Uterus (tissue), 2 donors: ENCODE measurements around the gene SPTBN4.

Source experiments
- POLR2A ChIP-seq, 2 donors: fragments of 450-650 bp; IDR thresholded peaks; one replicate each; pipeline ENCODE4 v1.6.1; 2016; ENCODE audit warnings: antibody characterized with exemption in 2 of 2, mild to moderate bottlenecking in 1 of 2, moderate library complexity in 1 of 2
- TF ChIP-seq, protein P1 (sequence below), 4 experiments: fragments of 200-600 bp in 2 of 4; fragments of 450-650 bp in 2 of 4; sonication (generic) in 2 of 4; IDR thresholded peaks; one replicate each; pipeline ENCODE4 v1.5.1; 2016 to 2019; ENCODE audit warnings: antibody characterized with exemption in 4 of 4, mild to moderate bottlenecking in 2 of 4, moderate library complexity in 1 of 4

- TF ChIP-seq, protein P1, sequence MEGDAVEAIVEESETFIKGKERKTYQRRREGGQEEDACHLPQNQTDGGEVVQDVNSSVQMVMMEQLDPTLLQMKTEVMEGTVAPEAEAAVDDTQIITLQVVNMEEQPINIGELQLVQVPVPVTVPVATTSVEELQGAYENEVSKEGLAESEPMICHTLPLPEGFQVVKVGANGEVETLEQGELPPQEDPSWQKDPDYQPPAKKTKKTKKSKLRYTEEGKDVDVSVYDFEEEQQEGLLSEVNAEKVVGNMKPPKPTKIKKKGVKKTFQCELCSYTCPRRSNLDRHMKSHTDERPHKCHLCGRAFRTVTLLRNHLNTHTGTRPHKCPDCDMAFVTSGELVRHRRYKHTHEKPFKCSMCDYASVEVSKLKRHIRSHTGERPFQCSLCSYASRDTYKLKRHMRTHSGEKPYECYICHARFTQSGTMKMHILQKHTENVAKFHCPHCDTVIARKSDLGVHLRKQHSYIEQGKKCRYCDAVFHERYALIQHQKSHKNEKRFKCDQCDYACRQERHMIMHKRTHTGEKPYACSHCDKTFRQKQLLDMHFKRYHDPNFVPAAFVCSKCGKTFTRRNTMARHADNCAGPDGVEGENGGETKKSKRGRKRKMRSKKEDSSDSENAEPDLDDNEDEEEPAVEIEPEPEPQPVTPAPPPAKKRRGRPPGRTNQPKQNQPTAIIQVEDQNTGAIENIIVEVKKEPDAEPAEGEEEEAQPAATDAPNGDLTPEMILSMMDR (IDR thresholded peaks at IDR 0.05) = no peak
- no peak for TF ChIP-seq POLR2A (IDR thresholded peaks at IDR 0.05)
These were observed 104.2 kb downstream of the SPTBN4 start for GRCh38 chr19:40571005-40571318.
